Activated naive CD4-positive, alpha-beta T cell treated with anti-CD3 and anti-CD28 coated beads, Interleukin-2, amount 50 U/mL, for 72 hours (primary cell): ENCODE results near the gene LSM11. TPM values are rescaled to one million over a fixed set of nuclear protein-coding genes. Genes with fewer than 3 reads are reported as not detected.

Experiments
- ATAC-seq, 2 donors: fragments of 150-1000 bp; cut with Tn5 transposase; 2 replicates each; pipeline ENCODE4 v1.10.0; 2021; ENCODE audit warnings: mild to moderate bottlenecking in 2 of 2, moderate library complexity in 2 of 2
- DNase-seq, 2 donors: peaks; one replicate each; pipeline ENCODE4 v3.0.0; 2021 to 2022; ENCODE audit warnings: low spot score in 2 of 2
- H3K27ac Mint-ChIP-seq, 2 donors: one replicate each; pipeline ENCODE4 v1.8.0; 2022; ENCODE audit warnings: mild to moderate bottlenecking in 2 of 2, mixed read lengths in 2 of 2
- H3K36me3 Mint-ChIP-seq, 2 donors: one replicate each; pipeline ENCODE4 v1.8.0; 2022; ENCODE audit warnings: mixed read lengths in 2 of 2
- H3K9me3 Mint-ChIP-seq, 2 donors: one replicate each; pipeline ENCODE4 v1.8.0; 2022; ENCODE audit warnings: mixed read lengths in 2 of 2
- total RNA-seq, 2 donors: library from RNA; stranded (reverse); gene quantifications; one replicate each; pipeline ENCODE4 v1.2.3, GENCODE V29; 2022

LSM11 gene
- total RNA-seq, 2 donors from 2014 or later, result 7.8 to 9.1 TPM

- H3K9me3 Mint-ChIP-seq, result no peaks in the 10 kb centered on the region
- ATAC-seq (peak; percentile 19 to 38), DNase-seq (no peak)
- peak overlapping the region in 1 of 2 donors; percentile 18 for H3K27ac Mint-ChIP-seq
- H3K36me3 Mint-ChIP-seq, result peaks cover 8 to 15% of the 10 kb centered on the region in 2 donors
These were observed 5.4 kb downstream of the LSM11 start for GRCh38 chr5:157748760-157749461.

GRCh38 chr5:157749462-157749799 lies 5.9 kb downstream of the LSM11 start:
- H3K9me3 Mint-ChIP-seq, result no peaks in the 10 kb centered on the region
- no peak for DNase-seq
- ATAC-seq, result no peak

GRCh38 chr5:157750320-157750719 lies 6.8 kb downstream of the LSM11 start:
- H3K27ac Mint-ChIP-seq, result no peak overlapping the region
- ATAC-seq, result peak in 1 of 2 donors; percentile 39

More at GRCh38 chr5:157749462-157749799, 5.9 kb downstream of the LSM11 start:
- Mint-ChIP-seq H3K36me3 (peaks cover 4 to 11% of the 10 kb centered on the region in 2 donors), H3K27ac (no peak overlapping the region)

GRCh38 chr5:157756122-157756521 lies 12.6 kb downstream of the LSM11 start:
- H3K36me3 Mint-ChIP-seq, result no peaks in the 10 kb centered on the region
- DNase-seq (no peak), ATAC-seq (peak in 1 of 2 donors; percentile 58)
- H3K9me3 Mint-ChIP-seq, result no peaks in the 10 kb centered on the region
- H3K27ac Mint-ChIP-seq, result no peak overlapping the region

More at GRCh38 chr5:157750320-157750719, 6.8 kb downstream of the LSM11 start:
- H3K9me3 Mint-ChIP-seq, result no peaks in the 10 kb centered on the region
- peaks cover 0 to 4% of the 10 kb centered on the region in 2 donors for H3K36me3 Mint-ChIP-seq
- no peak for DNase-seq

GRCh38 chr5:157758706-157759105 lies 15.2 kb downstream of the LSM11 start:
- ATAC-seq, result peak in 1 of 2 donors; percentile 80
- no peaks in the 10 kb centered on the region for H3K36me3 Mint-ChIP-seq
- no peak overlapping the region for H3K27ac Mint-ChIP-seq
- no peaks in the 10 kb centered on the region for H3K9me3 Mint-ChIP-seq
- DNase-seq, result no peak

GRCh38 chr5:157761690-157762621 lies 18.4 kb downstream of the LSM11 start:
- peak in 1 of 2 donors; percentile 24 for DNase-seq
- Mint-ChIP-seq H3K36me3 (no peaks in the 10 kb centered on the region), H3K27ac (no peak overlapping the region), H3K9me3 (no peaks in the 10 kb centered on the region)
- peak; percentile 76 to 81 for ATAC-seq

- Mint-ChIP-seq H3K36me3 (no peaks in the 10 kb centered on the region), H3K27ac (no peak overlapping the region), H3K9me3 (no peaks in the 10 kb centered on the region)
- no peak for ATAC-seq
- no peak for DNase-seq
These were observed 21.0 kb downstream of the LSM11 start for GRCh38 chr5:157764531-157764930.

GRCh38 chr5:157766442-157766841 lies 22.9 kb downstream of the LSM11 start:
- ATAC-seq, result no peak
- DNase-seq, result no peak
- no peaks in the 10 kb centered on the region for H3K9me3 Mint-ChIP-seq
- no peaks in the 10 kb centered on the region for H3K36me3 Mint-ChIP-seq
- H3K27ac Mint-ChIP-seq, result no peak overlapping the region

GRCh38 chr5:157766902-157767301 lies 23.4 kb downstream of the LSM11 start:
- no peak overlapping the region for H3K27ac Mint-ChIP-seq
- no peak for DNase-seq
- no peak for ATAC-seq
- no peaks in the 10 kb centered on the region for H3K9me3 Mint-ChIP-seq
- no peaks in the 10 kb centered on the region for H3K36me3 Mint-ChIP-seq

- Mint-ChIP-seq H3K9me3 (no peaks in the 10 kb centered on the region), H3K27ac (no peak overlapping the region), H3K36me3 (no peaks in the 10 kb centered on the region)
- ATAC-seq, result no peak
- no peak for DNase-seq
These were observed 24.2 kb downstream of the LSM11 start for GRCh38 chr5:157767689-157768088.

- H3K9me3 Mint-ChIP-seq, result no peaks in the 10 kb centered on the region
- H3K36me3 Mint-ChIP-seq, result no peaks in the 10 kb centered on the region
- ATAC-seq (no peak), DNase-seq (no peak)
- H3K27ac Mint-ChIP-seq, result no peak overlapping the region
These were observed 27.2 kb downstream of the LSM11 start for GRCh38 chr5:157770665-157771064.

- DNase-seq (no peak), ATAC-seq (no peak)
- H3K9me3 Mint-ChIP-seq, result no peaks in the 10 kb centered on the region
- no peaks in the 10 kb centered on the region for H3K36me3 Mint-ChIP-seq
- H3K27ac Mint-ChIP-seq, result peak overlapping the region in 1 of 2 donors; percentile 22
These were observed 28.6 kb downstream of the LSM11 start for GRCh38 chr5:157772127-157772526.

GRCh38 chr5:157778121-157778805 lies 34.8 kb downstream of the LSM11 start:
- no peak for DNase-seq
- Mint-ChIP-seq H3K9me3 (no peaks in the 10 kb centered on the region), H3K27ac (no peak overlapping the region), H3K36me3 (no peaks in the 10 kb centered on the region)
- no peak for ATAC-seq

- DNase-seq (no peak), ATAC-seq (no peak)
- Mint-ChIP-seq H3K36me3 (no peaks in the 10 kb centered on the region), H3K9me3 (no peaks in the 10 kb centered on the region), H3K27ac (no peak overlapping the region)
These were observed 35.7 kb downstream of the LSM11 start for GRCh38 chr5:157779221-157779620.

- ATAC-seq, result no peak
- DNase-seq, result no peak
- Mint-ChIP-seq H3K27ac (no peak overlapping the region), H3K36me3 (peaks cover 0 to 11% of the 10 kb centered on the region in 2 donors), H3K9me3 (no peaks in the 10 kb centered on the region)
These were observed 42.3 kb downstream of the LSM11 start for GRCh38 chr5:157785801-157786200.

GRCh38 chr5:157793301-157793700 lies 49.8 kb downstream of the LSM11 start:
- H3K36me3 Mint-ChIP-seq, result no peaks in the 10 kb centered on the region
- H3K9me3 Mint-ChIP-seq, result no peaks in the 10 kb centered on the region
- H3K27ac Mint-ChIP-seq, result no peak overlapping the region
- ATAC-seq (peak in 1 of 2 donors; percentile 82), DNase-seq (no peak)

- Mint-ChIP-seq H3K36me3 (no peaks in the 10 kb centered on the region), H3K27ac (no peak overlapping the region), H3K9me3 (no peaks in the 10 kb centered on the region)
- DNase-seq, result no peak
- ATAC-seq, result no peak
These were observed 56.1 kb downstream of the LSM11 start for GRCh38 chr5:157799578-157799977.
